Subcutaneous abdominal adipose tissue (tissue), 5 donors: ENCODE data around the gene NOL9.

ENCODE experiments used
- H3K27ac ChIP-seq: one replicate; pipeline ENCODE4 v1.7.0; 2013; ENCODE audit warnings: low read depth, mild to moderate bottlenecking, inconsistent platforms, low read length, moderate library complexity
- H3K27me3 ChIP-seq, 5 donors: one replicate each; pipeline ENCODE4 v1.7.0; 2013; ENCODE audit warnings: low read length in 5 of 5, inconsistent platforms in 1 of 5; ENCODE audit not compliant: control insufficient read depth in 5 of 5, insufficient read depth in 4 of 5
- H3K36me3 ChIP-seq, 5 donors: one replicate each; pipeline ENCODE4 v1.7.0; 2013; ENCODE audit warnings: low read length in 5 of 5; ENCODE audit not compliant: control insufficient read depth in 5 of 5, insufficient read depth in 5 of 5
- H3K4me1 ChIP-seq, 5 donors: one replicate each; pipeline ENCODE4 v1.7.0; 2013; ENCODE audit warnings: low read length in 5 of 5, mild to moderate bottlenecking in 3 of 5, moderate library complexity in 1 of 5; ENCODE audit not compliant: control insufficient read depth in 5 of 5, insufficient read depth in 5 of 5
- H3K4me3 ChIP-seq, 5 donors: one replicate each; pipeline ENCODE4 v1.7.0; 2013; ENCODE audit warnings: low read length in 5 of 5, low read depth in 1 of 5
- H3K9ac ChIP-seq, 5 donors: one replicate each; pipeline ENCODE4 v1.7.0; 2013; ENCODE audit warnings: low read length in 5 of 5, mild to moderate bottlenecking in 4 of 5, moderate library complexity in 3 of 5
- H3K9me3 ChIP-seq, 5 donors: one replicate each; pipeline ENCODE4 v1.7.0; 2013; ENCODE audit warnings: low read length in 5 of 5; ENCODE audit not compliant: control insufficient read depth in 5 of 5
- donor health status: healthy.
- donor health status: healthy.
- donor health status: healthy.
- donor health status: healthy.
- donor health status: healthy.

NOL9 gene

DNA sequence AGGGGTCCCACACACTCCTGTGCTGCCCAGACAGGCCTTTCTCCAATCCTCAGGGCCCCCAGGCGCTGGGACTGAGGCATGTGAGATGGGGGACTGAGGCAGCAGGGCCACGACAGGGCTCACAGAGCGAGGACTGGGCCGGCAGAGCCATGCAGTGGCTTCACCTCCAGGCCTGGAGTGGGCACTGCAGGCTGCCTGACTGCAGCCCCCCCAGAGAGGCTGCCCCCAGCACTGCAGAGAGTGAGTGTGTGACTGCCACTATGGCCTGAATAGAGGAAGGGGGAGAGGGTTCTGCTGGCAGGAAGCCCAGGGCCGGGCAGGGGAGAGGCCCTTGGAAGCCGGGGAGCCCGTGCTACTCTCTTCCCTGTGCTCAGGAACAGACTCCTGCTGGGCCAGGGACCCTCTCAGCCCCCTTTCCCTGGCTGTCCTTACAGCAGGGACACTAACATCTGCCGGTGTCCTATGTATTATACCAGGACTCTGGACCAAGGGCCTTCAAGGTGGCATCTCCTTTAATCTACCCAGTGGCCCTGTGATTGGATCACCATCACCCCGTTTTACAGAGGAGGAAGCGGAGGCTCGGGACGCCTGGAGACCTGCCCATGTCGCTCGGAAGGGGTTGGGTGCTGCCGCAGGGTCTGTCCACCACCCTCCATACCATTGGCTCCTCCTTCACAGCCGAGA, 42.6 kb downstream of the NOL9 start:
- peaks cover 2 to 85% (median 66%) of the 10 kb centered on the region in 5 donors for H3K4me1 ChIP-seq
- H3K27me3 ChIP-seq: no peaks in the 10 kb centered on the region
- H3K36me3 ChIP-seq: no peaks in the 10 kb centered on the region
- H3K9me3 ChIP-seq: no peaks in the 10 kb centered on the region
- H3K4me3 ChIP-seq: no peak overlapping the region
- peak overlapping the region in 2 of 5 donors; percentile 30 for H3K9ac ChIP-seq
- no peak overlapping the region for H3K27ac ChIP-seq

DNA sequence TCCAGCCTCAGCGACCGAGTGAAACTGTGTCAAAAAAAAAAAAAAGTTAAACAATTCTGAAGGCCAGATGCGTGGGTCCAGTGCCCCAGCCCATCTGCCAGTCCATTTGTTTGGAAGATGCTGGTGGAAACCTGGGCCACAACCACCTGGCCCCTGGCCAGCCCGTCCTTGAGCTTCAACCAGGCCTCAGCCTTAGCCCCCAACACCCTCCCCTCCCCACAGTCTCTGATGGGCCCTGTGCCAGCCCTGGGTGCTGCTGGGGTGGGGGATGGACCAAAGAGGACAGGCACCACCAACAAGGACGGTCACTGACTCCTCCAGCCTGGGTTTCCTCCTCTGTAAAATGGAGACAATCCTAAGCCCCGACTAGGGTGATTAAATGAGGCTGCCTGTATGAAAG, 43.3 kb downstream of the NOL9 start:
- no peaks in the 10 kb centered on the region for H3K9me3 ChIP-seq
- no peaks in the 10 kb centered on the region for H3K27me3 ChIP-seq
- H3K27ac ChIP-seq: no peak overlapping the region
- no peak overlapping the region for H3K4me3 ChIP-seq
- H3K9ac ChIP-seq: no peak overlapping the region
- H3K4me1 ChIP-seq: peaks cover 2 to 89% (median 67%) of the 10 kb centered on the region in 5 donors
- no peaks in the 10 kb centered on the region for H3K36me3 ChIP-seq

DNA sequence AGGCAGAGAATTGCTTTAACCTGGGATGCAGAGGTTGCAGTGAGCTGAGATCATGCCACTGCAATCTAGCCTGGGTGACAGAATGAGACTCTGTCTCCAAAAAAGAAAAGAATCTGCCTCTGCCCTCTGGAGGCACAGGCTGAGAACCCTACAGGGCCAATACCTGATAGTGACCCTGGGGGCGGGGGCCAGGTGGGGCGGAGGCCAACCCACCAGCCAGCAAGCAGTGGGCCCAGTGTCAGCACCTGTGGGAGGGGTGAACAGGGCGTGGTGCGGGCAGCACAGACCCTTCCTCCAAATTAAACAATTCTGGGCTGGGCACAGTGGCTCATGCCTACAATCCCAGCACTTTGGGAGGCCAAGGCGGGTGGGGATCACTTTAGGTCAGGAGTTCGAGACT, 43.8 kb downstream of the NOL9 start:
- Histone ChIP-seq H3K27me3 (no peaks in the 10 kb centered on the region), H3K4me1 (peaks cover 2 to 89% (median 61%) of the 10 kb centered on the region in 5 donors), H3K27ac (peak overlapping the region; percentile 6), H3K4me3 (no peak overlapping the region), H3K9me3 (no peaks in the 10 kb centered on the region), H3K9ac (no peak overlapping the region), H3K36me3 (no peaks in the 10 kb centered on the region)

DNA sequence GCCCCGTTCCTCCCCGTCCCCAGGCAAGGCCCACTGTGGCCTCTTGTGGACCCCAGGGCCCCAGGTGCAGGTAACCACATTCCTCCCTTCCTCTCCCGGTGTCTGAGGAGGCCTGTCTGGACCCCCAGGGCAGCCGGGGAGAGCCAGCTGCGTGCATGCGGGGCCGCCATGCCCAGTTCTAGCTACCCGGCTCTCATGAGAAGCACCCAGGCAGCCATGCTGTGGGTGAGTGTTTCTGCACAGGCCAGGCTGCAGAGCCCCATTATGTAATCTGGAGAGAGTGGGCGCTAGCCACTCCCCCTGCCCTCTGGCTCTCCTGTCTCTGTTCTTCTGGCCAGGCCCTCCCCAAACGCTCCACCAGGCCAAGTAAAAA, 44.4 kb downstream of the NOL9 start:
- Histone ChIP-seq H3K9me3 (no peaks in the 10 kb centered on the region), H3K4me1 (peaks cover 2 to 90% (median 59%) of the 10 kb centered on the region in 5 donors), H3K4me3 (no peak overlapping the region), H3K27ac (peak overlapping the region; percentile 6), H3K9ac (no peak overlapping the region), H3K27me3 (no peaks in the 10 kb centered on the region), H3K36me3 (no peaks in the 10 kb centered on the region)

DNA sequence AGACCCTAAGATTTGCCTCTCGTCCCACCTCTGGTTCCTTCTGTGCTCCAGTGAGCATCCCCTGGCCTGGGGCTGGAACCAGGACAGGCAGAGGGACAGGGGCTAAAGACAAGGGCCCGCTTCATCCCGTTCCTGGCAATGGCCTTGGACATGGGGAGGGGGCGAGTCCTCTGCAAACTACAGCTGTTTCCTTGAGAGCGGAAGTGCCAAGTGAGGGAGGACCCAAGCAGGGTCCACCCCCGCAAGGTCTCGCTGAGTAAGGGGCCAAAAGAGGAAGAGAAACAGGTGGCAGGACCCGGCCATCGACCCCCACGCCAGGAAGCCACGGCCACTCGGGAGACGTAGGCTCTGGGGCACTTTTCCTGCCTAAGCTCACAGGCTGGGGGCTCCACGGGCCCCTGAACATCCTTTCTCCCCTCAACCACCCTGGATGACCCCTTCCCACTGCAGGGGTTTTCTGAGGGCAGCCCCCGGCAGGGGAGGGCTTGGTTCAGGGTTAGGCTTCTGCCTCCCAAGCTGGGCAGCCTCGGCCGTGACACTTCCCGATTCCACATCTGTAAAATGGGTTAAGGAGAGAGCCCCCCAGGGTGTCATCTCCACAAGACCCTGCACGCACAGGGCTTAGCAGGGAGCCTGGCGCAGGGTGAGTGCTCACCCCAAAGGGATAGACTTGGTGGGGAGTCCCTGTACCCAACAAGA, 44.9 kb downstream of the NOL9 start:
- H3K36me3 ChIP-seq: no peaks in the 10 kb centered on the region
- no peak overlapping the region for H3K9ac ChIP-seq
- H3K27ac ChIP-seq: peak overlapping the region; percentile 6
- peaks cover 2 to 93% (median 59%) of the 10 kb centered on the region in 5 donors for H3K4me1 ChIP-seq
- no peaks in the 10 kb centered on the region for H3K27me3 ChIP-seq
- no peaks in the 10 kb centered on the region for H3K9me3 ChIP-seq
- no peak overlapping the region for H3K4me3 ChIP-seq

DNA sequence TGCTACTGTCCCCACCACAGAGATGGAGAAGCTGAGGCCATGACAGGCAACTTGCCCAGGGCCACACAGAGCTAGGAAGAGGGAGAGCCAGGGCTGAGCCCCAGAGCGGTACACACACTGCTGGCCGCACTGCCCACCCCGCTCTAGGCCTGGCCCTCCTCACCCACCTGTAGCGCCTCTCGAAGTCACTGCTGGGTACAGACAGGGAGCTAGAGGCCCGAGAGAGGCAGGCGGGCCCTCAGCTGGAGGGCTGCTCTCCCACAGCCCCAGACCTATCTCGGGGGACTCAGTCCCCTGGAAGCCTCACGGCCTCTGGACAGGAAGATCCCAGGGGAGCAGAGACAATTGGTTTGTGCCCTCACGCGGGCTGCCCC, 45.5 kb downstream of the NOL9 start:
- no peak overlapping the region for H3K27ac ChIP-seq

DNA sequence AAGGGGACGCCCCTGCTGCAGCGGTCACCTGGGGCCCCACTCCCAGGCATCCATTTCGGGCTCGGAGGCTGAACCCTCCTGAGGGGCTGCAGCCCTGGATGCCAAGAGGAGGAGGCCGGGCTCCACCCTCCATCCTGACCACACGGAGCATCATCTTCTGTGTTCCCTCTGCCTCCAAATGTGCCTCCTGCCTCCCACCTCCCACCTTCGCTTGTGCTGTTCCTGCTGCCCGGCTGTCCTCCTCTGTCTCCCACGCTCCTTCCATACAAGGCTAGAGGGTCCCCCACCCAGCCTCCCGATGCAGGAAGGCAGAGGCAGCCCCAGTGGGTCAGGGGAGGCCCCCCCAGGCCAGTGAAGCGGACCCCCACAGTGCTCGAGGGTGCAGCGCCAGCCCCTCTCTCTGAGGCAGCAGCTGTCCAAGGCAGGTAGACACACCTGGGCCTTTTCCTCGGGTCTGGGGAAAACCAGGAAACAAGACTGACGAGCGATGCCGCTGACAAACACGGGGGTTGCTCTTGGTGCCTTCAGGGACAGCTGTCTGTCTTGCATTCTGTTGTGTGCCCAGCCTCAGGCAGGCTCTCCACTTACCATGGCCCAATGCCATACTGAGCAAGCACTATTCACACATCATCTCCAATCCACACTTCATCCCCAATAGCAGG, 46.0 kb downstream of the NOL9 start:
- no peak overlapping the region for H3K27ac ChIP-seq
- H3K9me3 ChIP-seq: no peaks in the 10 kb centered on the region
- H3K9ac ChIP-seq: peak overlapping the region in 1 of 5 donors; percentile 26
- H3K4me3 ChIP-seq: peak overlapping the region in 1 of 5 donors; percentile 18
- no peaks in the 10 kb centered on the region for H3K27me3 ChIP-seq
- H3K4me1 ChIP-seq: peaks cover 0 to 90% (median 50%) of the 10 kb centered on the region in 5 donors
- H3K36me3 ChIP-seq: no peaks in the 10 kb centered on the region

More for the DNA sequence above, 45.5 kb downstream of the NOL9 start:
- H3K9ac ChIP-seq: no peak overlapping the region
- no peaks in the 10 kb centered on the region for H3K36me3 ChIP-seq
- no peaks in the 10 kb centered on the region for H3K9me3 ChIP-seq
- H3K4me1 ChIP-seq: peaks cover 2 to 90% (median 55%) of the 10 kb centered on the region in 5 donors
- no peaks in the 10 kb centered on the region for H3K27me3 ChIP-seq
- no peak overlapping the region for H3K4me3 ChIP-seq

DNA sequence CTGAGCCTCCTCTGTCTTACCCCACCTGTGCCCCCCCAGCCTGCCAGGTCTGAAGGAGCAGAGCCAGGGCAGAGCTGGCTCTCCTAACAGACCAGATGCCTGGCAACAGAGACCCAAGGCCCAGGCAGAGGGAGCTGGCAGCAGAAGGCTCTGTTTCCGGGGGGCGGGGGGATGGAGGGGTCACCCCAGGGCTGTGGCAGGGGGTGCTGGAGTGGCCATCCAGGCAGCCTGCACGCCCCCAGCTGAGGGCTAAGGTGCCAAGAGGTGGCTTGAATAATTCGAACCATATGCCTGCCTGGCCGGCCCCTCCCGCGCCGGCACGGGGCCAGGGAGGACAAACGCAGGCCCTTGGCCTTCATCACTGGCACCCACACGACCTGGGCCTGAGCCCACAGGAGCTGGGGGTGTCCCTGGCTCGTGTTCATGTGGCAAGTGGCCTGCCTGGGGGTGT, 46.8 kb downstream of the NOL9 start:
- H3K27me3 ChIP-seq: no peaks in the 10 kb centered on the region
- H3K4me1 ChIP-seq: peaks cover 0 to 90% (median 49%) of the 10 kb centered on the region in 5 donors
- H3K27ac ChIP-seq: no peak overlapping the region

DNA sequence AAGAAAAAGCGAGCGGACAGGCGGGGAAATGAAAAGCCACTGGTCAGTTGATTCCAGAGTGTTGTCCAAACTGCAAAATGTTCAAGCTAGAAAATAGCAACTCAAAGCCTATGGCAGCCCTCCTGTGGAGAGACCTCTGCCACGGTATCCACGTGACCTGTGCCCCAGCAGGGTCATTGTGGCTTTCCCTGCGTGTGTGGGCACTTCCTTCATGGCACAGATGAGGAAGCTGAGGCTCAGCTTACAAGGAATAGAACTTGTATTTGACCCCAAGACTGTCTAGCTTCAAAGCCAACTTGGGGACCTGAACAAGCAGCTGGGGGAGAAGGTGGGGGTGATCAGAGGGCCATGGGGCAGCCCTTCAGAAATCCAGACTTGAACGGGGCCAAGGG, 47.3 kb downstream of the NOL9 start:
- Histone ChIP-seq H3K27ac (no peak overlapping the region), H3K27me3 (no peaks in the 10 kb centered on the region), H3K4me3 (no peak overlapping the region), H3K4me1 (peaks cover 2 to 90% (median 53%) of the 10 kb centered on the region in 5 donors), H3K9me3 (no peaks in the 10 kb centered on the region), H3K9ac (peak overlapping the region in 1 of 5 donors; percentile 39), H3K36me3 (no peaks in the 10 kb centered on the region)

More for the DNA sequence above, 46.8 kb downstream of the NOL9 start:
- H3K9me3 ChIP-seq: no peaks in the 10 kb centered on the region
- peak overlapping the region in 1 of 5 donors; percentile 39 for H3K9ac ChIP-seq
- H3K4me3 ChIP-seq: no peak overlapping the region
- H3K36me3 ChIP-seq: no peaks in the 10 kb centered on the region
